HS-5 (cell line): ENCODE measurements around the gene FAM89B.
"Not testable (repeated sequence)": the region's sequence is repeated elsewhere in the genome, so short reads cannot be mapped to it uniquely, and the experiment has no call there.

Source experiments
- DNase-seq: peaks from one replicate; pipeline ENCODE4 v3.0.0-alpha.2; 2012; ENCODE audit warnings: low read depth

The FAM89B gene

DNA sequence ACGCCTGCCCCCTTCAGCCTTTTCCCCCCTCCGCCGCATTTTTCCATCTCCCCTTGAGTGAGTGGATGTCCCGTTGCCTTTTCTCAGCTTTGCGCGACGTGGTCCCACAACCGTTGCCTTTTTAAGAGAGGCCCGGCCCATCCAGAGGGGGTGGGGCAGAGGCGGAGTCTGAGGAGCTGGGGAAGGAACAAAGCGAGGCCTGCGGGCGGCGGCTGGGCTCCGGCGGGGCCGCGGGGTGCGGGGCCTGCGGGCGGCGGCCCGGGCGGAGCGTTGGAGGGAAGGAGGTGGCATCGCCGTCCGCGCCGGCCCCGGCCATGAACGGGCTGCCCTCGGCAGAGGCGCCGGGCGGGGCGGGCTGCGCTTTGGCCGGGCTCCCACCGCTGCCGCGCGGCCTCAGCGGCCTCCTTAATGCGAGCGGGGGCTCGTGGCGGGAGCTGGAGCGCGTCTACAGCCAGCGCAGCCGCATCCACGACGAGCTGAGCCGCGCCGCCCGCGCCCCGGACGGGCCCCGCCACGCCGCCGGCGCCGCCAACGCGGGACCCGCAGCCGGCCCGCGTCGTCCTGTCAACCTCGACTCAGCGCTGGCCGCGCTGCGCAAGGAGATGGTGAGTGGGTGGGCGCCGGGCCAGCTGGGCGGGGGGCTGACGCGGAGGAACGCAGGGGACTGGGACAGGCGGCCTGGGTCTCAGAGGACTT is at the start of gene FAM89B:
Gene FAM89B, plus strand, starts transcription at position 183 of the 696 bp plus-strand sequence. Its CDS starts 132 bp downstream, at position 315.
- DNase-seq: no peak

DNA sequence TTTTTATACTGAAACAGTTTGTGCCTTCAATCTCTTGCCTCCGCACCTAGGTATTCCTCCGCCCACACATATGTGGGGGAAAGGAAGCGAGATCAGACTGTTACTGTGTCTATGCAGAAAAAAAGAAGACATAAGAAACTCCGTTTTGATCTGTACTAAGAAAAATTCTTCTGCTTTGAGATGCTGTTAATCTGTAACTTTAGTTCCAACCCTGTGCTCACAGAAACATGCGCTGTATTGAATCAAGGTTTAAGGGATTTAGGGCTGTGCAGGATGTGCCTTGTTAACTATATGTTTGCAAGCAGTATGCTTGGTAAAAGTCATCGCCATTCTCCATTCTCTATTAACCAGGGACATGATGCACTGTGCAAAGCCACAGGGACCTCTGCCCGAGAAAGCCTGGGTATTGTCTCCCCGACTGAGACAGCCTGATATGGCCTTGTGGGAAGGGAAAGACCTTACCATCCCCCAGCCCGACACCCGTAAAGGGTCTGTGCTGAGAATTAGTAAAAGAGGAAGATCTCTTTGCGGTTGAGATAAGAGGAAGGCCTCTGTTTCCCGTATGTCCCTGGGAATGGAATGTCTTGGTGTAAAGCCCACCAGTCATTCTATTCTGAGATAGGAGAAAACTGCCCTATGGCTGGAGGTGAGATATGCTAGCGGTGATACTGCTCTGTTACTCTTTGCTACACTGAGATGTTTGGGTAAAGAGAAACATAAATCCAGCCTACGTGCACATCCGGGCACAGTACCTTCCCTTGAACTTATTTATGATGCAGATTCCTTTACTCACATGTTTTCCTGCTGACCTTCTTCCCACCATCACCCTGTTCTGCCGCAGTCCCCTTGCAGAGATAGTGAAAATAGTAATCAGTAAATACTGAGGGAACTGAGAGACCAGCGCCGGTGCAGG is 49.4 kb upstream of the FAM89B start:
- not testable (repeated sequence) for DNase-seq

DNA sequence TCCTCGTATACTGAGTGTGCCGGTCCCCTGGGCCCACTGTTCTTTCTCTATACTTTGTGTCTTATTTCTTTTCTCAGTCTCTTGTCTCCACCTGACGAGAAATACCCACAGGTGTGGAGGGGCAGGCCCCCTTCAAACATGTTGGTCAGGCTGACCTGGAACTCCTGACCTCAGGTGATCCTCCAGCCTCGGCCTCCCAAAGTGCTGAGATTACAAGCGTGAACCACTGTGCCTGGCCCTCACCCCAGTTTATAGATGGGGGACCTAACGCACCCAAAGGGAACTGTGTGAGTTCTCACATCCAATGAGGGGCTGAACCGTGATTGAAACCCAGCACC is 48.7 kb upstream of the FAM89B start:
- not testable (repeated sequence) for DNase-seq

DNA sequence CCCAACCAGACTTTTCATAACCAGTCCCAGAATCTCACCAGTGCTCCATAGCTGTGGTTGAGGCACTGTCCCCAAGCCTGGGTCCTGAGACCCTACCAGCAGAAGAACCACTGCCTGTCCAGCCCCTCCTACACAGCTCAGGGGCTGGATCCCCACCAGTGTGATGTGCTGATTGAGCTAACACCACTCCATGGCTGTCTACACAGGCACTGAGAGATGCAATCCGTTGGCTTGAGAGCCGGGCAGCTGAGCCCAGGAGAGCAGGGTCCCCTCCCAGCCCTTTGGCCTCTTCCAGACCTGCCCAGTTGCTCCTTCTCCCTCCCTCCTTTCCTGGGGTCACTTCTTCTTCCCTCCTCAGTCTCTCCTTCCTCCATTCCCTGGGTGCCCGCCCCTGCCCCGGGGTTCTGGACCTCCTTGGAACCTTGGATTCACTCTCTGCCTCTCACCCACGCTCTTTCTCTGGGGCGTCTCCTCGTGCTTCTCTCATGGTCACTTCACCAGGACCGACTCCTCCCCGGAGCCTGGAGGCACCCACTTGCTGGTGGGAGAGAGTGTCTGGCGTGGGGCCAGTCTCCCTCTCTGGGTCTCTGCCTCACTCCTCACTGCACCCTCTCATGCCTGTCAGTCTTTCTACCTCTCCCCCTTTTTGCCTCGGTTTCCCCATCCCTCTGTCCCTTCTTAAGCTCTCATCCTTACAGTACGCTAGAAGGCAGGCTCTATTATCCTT is 48.2 kb upstream of the FAM89B start:
- DNase-seq: no peak

DNA sequence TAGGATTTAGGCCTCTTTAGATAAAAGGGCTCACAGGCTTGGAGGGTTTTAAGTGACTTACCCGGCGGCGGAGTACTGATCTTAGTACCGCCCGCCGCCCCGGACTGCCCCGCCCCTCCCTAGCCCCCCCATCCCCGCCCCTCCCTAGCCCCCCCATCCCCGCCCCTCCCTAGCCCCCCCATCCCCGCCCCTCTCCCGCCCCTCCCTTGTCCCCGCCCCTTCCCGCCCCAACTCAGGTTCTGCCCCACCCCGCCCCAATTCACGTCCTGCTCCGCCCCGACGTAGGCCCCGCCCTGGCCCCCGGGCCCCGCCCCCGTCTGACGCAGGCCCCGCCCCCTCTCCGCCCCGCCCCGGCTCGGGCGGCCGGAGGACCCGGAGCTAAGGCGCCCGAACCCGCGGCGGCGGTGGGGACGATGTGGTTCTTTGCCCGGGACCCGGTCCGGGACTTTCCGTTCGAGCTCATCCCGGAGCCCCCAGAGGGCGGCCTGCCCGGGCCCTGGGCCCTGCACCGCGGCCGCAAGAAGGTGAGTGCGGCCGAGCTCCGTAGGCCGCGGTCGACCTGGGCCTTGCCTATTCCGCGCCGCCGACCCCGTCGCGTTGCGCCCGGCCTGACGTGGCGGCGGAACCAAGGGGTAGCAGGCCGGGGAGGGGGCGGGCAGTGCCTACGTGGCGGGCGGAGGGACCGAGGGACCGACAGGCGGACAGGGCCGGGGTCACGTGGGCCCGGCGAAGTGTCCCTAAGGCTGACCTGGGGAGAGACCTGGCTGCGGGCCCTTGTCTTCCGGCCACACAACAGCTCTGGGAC is 47.4 kb upstream of the FAM89B start, which contains the start of gene SCYL1:
Gene SCYL1, plus strand, starts transcription at position 343 of the 805 bp plus-strand sequence. Its CDS starts 71 bp downstream, at position 414.
- no peak for DNase-seq

DNA sequence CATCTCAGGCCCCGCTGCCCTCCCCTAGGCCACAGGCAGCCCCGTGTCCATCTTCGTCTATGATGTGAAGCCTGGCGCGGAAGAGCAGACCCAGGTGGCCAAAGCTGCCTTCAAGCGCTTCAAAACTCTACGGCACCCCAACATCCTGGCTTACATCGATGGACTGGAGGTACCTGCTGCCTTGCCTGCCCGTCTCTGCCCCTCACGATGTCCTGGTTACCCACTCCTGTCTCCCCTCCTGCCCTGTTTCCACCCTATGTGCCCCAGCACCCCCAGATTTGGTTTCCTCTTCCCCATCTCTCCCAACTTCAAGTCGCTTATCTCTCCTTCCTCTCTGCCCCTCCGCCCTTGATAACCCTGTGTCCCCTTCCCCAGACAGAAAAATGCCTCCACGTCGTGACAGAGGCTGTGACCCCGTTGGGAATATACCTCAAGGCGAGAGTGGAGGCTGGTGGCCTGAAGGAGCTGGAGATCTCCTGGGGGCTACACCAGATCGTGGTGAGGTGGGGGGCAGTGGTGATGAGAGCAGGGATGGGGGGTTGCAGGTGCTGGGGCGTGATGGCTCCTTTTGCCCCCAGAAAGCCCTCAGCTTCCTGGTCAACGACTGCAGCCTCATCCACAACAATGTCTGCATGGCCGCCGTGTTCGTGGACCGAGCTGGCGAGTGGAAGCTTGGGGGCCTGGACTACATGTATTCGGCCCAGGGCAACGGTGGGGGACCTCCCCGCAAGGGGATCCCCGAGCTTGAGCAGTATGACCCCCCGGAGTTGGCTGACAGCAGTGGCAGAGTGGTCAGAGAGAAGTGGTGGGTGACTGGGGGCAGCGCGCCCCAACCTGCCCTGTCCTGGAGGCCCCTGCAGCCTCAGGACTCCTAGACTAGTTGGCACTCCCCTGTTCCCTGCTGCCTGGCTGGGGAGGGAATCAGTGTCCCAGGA is 46.5 kb upstream of the FAM89B start:
- DNase-seq: no peak

DNA sequence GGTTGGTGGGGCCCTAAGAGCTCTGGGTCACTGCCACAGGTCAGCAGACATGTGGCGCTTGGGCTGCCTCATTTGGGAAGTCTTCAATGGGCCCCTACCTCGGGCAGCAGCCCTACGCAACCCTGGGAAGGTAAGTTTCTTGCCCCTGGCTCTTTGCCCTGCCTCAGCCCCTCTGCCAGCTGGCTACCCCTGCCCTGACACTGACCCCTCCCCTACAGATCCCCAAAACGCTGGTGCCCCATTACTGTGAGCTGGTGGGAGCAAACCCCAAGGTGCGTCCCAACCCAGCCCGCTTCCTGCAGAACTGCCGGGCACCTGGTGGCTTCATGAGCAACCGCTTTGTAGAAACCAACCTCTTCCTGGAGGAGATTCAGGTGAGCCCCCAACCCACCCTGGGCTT is 45.6 kb upstream of the FAM89B start:
- no peak for DNase-seq

DNA sequence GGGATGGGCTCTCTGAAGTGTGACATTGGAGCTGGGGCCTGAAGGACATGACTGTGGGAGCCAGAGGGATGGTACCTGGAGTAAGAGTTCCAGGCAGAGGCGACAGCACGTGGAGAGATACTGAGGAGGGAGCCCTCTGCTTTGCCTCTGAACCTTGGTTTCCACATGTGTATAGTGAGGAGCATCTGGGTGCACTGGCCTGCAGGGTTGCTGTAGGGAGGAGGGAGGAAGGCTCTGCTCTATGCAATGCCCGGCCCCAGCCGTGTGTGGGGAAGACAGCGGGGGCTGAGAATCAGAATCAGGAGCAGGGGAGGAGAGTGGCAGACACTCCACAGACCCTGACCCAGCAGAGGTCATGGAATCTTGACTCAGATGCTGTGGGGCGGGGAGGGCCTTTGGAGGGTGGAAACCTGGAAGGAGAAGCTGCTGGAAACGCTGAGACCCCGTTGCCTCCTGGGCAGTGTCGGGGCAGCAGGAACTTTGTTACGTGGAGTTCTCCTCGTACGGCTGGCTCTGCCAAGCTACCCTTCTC is 43.5 kb upstream of the FAM89B start:
- DNase-seq: no peak

DNA sequence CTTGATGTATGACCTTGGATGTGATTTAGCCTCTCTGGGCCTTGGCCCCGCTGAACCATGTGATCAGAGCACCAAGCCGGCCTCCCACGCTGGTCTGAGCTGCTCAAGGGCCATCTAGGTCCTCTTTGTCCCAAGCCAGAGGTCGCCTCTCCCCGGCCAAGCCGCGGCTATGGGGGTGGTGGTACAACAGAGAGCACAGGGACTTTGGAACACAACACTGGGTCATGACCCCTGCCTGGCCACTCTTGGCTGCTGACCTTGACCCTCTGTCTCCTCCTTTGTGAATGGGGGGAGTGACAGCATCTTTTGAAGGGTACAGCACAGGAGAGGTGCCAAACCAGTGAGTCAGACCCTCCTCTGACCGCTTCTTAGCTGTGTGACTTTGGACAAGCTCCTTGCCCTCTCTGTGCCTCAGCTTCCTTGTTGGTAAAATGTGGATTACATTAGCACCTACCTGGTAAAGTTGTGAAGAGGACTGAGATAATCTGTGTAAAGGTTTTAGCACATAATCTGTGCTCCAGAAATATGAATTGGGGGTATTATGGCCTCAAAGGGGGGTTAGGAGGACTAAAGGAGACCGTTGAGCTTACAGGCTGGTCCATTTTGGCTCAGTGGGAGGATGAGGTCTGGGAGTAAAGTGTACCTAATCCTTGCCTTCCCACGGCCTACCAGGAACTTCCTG is 42.7 kb upstream of the FAM89B start:
- DNase-seq: no peak

DNA sequence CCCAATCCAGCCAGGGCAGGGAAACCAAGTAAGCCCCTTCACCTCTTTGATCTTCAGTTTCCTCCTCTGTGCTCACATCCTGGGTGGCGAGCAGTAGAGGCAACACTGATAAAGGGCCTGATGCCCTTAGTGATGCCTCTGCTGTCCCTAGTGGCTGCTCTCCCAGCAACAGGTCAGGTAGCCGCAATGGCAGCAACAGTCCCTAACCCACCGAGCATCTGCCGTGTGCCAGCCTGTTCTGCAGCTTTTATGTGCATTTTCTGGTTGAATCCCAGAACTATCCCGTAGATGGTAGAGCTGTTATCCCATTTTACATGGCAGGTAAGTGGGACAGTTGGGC is 42.2 kb upstream of the FAM89B start:
- no peak for DNase-seq

DNA sequence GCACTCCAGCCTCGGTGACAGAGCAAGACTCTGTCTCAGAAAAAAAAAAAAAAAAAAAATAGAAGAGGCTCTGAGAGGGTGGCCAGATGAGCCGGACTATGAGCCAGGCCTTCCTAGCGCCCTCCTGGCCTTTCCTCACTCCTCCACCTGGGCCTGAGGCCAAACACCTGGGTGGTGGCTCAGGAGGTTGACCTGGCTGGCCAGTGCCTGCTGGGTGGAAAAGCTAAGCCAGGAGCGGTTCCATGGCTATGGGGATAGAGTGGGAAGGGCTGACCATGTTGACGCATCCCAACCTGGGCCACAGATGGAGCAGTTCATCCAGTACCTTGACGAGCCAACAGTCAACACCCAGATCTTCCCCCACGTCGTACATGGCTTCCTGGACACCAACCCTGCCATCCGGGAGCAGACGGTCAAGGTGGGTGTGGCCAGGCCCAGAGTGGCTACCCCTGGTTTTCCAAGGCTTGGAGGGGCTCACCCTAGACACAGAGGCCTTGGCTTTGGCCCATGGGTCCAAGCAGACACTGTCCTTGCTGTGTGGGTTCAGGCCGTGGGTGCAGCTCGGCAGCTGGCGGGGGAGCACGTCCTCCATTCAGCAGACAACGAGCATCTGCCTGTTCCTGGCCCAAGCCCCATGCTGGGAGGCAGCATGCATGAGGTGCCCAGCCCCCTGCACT is 39.8 kb upstream of the FAM89B start:
- no peak for DNase-seq

DNA sequence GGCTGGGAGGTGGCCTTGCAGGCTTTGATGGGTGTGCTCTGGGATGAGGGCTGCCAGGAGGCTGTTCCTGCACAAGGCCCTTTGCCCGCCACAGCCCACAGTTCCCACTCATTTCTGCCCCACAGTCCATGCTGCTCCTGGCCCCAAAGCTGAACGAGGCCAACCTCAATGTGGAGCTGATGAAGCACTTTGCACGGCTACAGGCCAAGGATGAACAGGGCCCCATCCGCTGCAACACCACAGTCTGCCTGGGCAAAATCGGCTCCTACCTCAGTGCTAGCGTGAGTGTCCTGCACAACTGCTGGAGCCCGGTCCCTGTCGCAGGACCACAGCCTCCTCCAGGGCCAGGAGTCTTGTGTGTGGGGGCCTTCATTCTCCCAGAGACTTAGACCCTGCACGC is 37.2 kb upstream of the FAM89B start:
- DNase-seq: no peak

DNA sequence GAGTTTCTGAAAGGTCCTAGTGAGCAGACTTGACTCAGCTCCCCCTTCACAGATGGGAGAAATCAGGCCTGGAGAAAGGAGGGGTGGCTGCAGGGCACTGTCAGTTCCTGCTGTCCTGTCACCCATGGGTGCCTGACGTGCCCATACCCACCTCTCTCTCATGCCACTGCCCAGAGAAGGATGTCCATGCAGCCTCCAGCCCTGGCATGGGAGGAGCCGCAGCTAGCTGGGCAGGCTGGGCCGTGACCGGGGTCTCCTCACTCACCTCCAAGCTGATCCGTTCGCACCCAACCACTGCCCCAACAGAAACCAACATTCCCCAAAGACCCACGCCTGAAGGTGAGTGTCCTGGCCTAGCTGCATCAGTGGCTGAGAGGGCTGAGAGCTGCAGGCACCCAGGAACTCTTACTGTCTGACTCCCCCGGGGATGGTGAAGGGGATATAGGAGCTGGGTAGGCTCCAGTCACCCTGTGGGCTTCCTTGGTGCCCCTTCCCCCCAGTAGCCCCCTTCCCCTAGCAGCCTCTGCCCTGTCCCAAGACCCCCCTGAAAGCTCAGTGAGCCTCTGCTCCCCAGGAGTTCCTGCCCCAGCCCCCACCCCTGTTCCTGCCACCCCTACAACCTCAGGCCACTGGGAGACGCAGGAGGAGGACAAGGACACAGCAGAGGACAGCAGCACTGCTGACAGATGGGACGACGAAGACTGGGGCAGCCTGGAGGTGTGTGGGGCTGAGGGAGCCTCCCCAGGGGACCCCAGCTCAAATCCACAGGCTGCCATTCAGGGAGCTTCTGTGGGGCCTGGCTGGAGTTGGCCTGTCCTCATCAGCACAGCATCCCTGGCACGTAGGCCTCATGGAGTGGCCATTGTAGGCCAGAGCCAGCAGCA is 35.7 kb upstream of the FAM89B start:
- DNase-seq: no peak

DNA sequence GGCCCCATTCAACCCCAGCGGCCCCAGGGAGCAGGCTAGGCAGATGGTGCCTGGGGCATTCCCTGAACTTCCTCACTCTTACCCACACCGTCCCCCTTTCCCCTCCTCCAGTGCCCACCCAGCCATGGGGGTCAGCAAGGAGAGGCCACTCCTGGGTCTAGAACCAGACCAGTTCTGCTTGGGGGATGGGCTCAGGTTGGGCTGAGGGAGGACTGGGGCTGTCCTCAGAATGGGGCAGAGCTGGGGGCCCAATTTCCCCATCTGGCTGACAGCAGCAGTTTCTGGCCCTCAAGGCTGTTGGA is 35.1 kb upstream of the FAM89B start:
- DNase-seq: no peak

DNA sequence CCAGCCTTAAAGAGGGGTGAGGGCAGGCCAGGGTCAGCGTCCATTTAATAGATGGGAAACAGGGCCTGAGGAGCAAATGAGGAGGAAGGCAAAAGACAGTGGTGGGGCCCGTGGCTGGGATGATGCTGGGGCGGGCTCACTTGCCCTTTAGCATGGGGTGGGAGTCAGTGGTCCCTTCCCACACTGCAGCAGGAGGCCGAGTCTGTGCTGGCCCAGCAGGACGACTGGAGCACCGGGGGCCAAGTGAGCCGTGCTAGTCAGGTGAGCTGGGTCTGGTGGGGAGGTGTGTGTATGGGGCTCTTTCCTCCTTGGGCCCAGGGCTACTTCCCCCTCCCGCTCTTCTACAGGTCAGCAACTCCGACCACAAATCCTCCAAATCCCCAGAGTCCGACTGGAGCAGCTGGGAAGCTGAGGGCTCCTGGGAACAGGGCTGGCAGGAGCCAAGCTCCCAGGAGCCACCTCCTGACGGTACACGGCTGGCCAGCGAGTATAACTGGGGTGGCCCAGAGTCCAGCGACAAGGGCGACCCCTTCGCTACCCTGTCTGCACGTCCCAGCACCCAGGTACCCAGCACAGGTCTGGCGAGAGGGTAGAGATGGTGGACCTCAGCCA is 34.6 kb upstream of the FAM89B start:
- no peak for DNase-seq

DNA sequence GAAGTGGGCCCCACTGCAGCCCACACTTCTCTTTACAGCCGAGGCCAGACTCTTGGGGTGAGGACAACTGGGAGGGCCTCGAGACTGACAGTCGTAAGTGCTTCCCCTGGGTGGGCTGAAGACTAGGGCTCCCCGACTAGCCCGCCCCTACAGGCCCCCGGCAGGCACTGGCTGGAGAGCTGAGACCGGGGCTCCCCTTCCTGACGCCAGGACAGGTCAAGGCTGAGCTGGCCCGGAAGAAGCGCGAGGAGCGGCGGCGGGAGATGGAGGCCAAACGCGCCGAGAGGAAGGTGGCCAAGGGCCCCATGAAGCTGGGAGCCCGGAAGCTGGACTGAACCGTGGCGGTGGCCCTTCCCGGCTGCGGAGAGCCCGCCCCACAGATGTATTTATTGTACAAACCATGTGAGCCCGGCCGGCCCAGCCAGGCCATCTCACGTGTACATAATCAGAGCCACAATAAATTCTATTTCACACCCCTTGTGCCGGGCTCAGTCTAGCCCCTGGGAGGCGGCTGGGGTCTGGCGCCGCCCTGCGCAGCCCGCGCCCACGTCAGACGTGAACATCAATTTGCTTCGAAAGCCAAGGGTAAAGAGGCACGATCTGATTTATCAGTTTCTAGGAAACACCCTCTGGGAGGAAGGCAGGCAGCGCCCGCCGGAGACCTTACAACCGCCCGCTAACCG is 34.0 kb upstream of the FAM89B start:
- no peak for DNase-seq

DNA sequence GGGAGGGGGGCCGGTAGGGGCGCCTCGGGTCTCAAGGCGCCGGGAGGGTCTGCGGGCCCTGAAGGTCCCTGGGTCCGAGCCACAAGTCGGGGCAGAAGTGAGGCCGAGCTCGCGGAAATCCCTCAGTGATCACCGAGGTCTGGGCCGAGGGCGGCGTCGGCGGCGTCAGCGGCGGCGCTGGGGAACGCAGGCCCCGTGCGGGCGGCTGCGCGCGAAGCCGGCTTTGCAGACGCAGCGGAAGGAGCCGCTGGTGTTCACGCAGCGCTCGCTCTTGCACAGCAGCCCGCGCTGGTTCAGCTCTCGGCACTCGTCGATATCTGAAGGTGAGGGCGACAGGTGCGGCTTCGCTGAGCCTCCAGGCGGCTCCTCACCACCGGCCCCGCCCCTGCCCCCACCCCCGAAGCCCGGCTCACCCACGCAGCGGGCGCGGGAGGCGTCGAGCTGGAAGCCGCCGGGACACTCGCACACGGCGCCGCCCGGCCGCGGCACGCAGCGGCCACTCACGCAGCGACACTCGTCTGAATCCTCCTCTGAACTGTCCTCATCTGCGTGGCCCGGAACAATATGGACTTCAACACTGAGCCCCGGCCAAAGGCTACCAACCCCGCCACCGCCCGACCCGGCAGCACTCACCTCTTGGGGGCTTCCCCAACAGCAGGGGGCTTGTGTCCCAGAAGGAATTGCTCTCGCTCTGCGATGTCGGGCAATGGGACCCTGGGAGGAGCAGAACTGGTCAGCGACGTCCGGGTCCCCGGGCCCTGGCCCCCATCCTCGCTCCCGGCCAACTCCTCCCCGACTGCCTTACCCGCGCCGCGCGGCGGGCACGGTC is 33.2 kb upstream of the FAM89B start:
- DNase-seq: no peak
